Upper lobe of left lung (tissue), 4 donors: ENCODE data around the gene CC2D1B.

Experiments
- CTCF ChIP-seq, 6 experiments: fragments of 450-650 bp in 4 of 6; fragments of 200-600 bp in 2 of 6; sonication (generic) in 2 of 6; IDR thresholded peaks; one replicate each; pipeline ENCODE4 v1.5.1; 2016 to 2019; ENCODE audit warnings: antibody characterized with exemption in 6 of 6
- POLR2AphosphoS5 ChIP-seq, 2 donors: sonication (generic); formaldehyde crosslinking; IDR thresholded peaks; one replicate each; pipeline ENCODE4 v1.5.1; 2017; ENCODE audit warnings: antibody characterized with exemption in 2 of 2

GRCh38 chr1:52325786-52326185 is 40.2 kb downstream of the CC2D1B start:
- TF ChIP-seq CTCF (IDR thresholded peaks at IDR 0.05): no peak
- TF ChIP-seq POLR2AphosphoS5 (IDR thresholded peaks at IDR 0.05): no peak
